ENCODE data around the gene CETN2.
"Not testable (repeated sequence)": the region's sequence is repeated elsewhere in the genome, so short reads cannot be mapped to it uniquely, and the experiment has no call there.

- not testable (repeated sequence) for TF ChIP-seq CTCF (IDR thresholded peaks at IDR 0.05; ENCODE audit: borderline replicate concordance, extremely low read depth, low read length, poor library complexity, severe bottlenecking); EZH2 (IDR thresholded peaks at IDR 0.05; ENCODE audit: borderline replicate concordance, low read depth, low read length, severe bottlenecking)
These were observed 43.5 kb downstream of the CETN2 start for GRCh38 chrX:152787062-152787461.
